Fibroblast of pulmonary artery (primary cell): ENCODE data around the gene RNASE2.
"Not testable (repeated sequence)": the region's sequence is repeated elsewhere in the genome, so short reads cannot be mapped to it uniquely, and the experiment has no call there.

Experiments
- DNase-seq: peaks from one replicate; pipeline ENCODE4 v3.0.0-alpha.2; 2010; ENCODE audit warnings: low read depth
- H3K4me3 ChIP-seq: replicated peaks from 2 replicates; pipeline ENCODE4 v1.5.1; 2011; ENCODE audit warnings: low read depth, mild to moderate bottlenecking, control low read depth, low read length, moderate library complexity
- CTCF ChIP-seq: IDR thresholded peaks from 2 replicates; pipeline ENCODE4 v1.5.1; 2011; ENCODE audit warnings: mild to moderate bottlenecking, control low read depth, low read length, inconsistent platforms; ENCODE audit errors: missing control alignments

Gene RNASE2

GRCh38 chr14:20976291-20976690 is 21.0 kb downstream of the RNASE2 start:
- DNase-seq, result no peak
- TF ChIP-seq CTCF, result no peak
- no peak overlapping the region for H3K4me3 ChIP-seq

GRCh38 chr14:20978687-20979086 is 23.4 kb downstream of the RNASE2 start:
- no peak for DNase-seq
- no peak overlapping the region for H3K4me3 ChIP-seq

GRCh38 chr14:20980906-20981305 is 25.6 kb downstream of the RNASE2 start:
- no peak for DNase-seq
- TF ChIP-seq CTCF, result no peak
- H3K4me3 ChIP-seq, result no peak overlapping the region

More at GRCh38 chr14:20978687-20979086, 23.4 kb downstream of the RNASE2 start:
- TF ChIP-seq CTCF, result no peak

GRCh38 chr14:20982646-20983369 is 27.5 kb downstream of the RNASE2 start:
- no peak for TF ChIP-seq CTCF

GRCh38 chr14:20985650-20986049 is 30.4 kb downstream of the RNASE2 start:
- not testable (repeated sequence) for H3K4me3 ChIP-seq, DNase-seq

More at GRCh38 chr14:20982646-20983369, 27.5 kb downstream of the RNASE2 start:
- no peak overlapping the region for H3K4me3 ChIP-seq
- no peak for DNase-seq

- DNase-seq, result peak; percentile 95
- TF ChIP-seq CTCF, result no peak
- H3K4me3 ChIP-seq, result no peak overlapping the region
These were observed 31.5 kb downstream of the RNASE2 start for GRCh38 chr14:20986811-20987210.

- no peak for TF ChIP-seq CTCF
- DNase-seq, result no peak
- peak overlapping the region; percentile 45 for H3K4me3 ChIP-seq
These were observed 33.6 kb downstream of the RNASE2 start for GRCh38 chr14:20988717-20989470.
